ENCODE data around the gene FBXW9. TPM values are rescaled to one million over a fixed set of nuclear protein-coding genes. Genes with fewer than 3 reads are reported as not detected.

The FBXW9 gene
- total and polyA plus RNA-seq, 2 of the 13 experiments (the other 11 are each of a cell fraction or from before 2014, with no cell fraction given), result 5.7 to 6.1 TPM

DNA sequence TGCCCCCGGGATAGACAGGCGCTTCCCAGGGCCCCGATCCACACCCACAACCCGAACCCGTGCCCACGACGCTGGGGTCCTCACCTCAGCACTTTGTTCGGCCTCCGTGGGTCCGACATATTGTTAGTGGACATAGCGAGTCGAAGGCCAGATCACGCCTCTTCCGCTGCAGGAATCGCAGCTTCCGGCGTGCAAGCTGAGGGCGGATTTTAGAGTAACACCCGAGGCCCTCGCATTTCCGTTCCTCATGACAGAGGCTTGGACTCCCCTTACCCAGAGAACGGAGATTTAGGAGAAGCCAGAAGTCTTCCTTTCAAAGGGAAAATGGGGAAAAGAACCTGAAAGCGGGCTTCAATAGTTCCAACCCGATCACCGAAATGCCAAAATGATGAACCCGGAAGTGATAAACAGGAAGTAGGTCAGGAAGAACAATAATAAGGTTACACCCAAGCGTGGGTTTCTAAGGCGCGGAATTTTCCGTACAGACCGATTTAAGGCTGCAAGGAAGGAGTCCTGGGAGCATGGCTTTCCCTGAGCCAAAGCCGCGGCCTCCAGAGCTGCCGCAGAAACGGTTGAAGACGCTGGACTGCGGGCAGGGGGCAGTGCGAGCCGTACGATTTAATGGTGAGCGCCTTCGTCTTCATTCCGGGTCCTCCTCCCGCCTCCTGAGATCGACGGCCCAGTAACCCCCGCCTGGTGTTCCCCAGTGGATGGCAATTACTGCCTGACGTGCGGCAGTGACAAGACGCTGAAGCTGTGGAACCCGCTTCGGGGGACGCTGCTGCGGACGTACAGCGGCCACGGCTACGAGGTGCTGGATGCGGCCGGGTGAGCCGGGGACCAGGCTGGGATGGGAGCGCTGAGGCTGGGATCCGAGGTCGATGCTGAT is 26.9 kb downstream of the FBXW9 start:
- Histone ChIP-seq H3K4me2 (ENCODE audit: low read depth, low read length) (peak overlapping the region; percentile 97), H3K79me2 (ENCODE audit: insufficient read depth, low read length) (peaks cover 34% of the 10 kb centered on the region), H2AFZ (ENCODE audit: low read length) (peak overlapping the region; percentile 100), H3K9ac (ENCODE audit: insufficient read depth, low read depth, low read length) (peak overlapping the region; percentile 93), H4K20me1 (ENCODE audit: insufficient read depth, low read length) (no peaks in the 10 kb centered on the region), H3K4me3 (replicated peaks in 1 of 3; ENCODE audit: insufficient read depth in 1 of 3, low read depth in 2 of 3, low read length in 3 of 3) (peak overlapping the region; percentile 77 to 96 (median 96)), H3K27me3 (ENCODE audit: control insufficient read depth in 1 of 2, insufficient read depth in 2 of 2, low read length in 2 of 2) (no peaks in the 10 kb centered on the region; a peak in 1 of 5 replicates), H3K36me3 (replicated peaks in 1 of 2; ENCODE audit: control insufficient read depth in 1 of 2, insufficient read depth in 2 of 2, low read length in 2 of 2) (peaks cover 10 to 19% of the 10 kb centered on the region in 2 experiments), H3K4me1 (ENCODE audit: insufficient read depth, low read length) (peaks cover 43% of the 10 kb centered on the region), H3K9me3 (ENCODE audit: low read length) (no peaks in the 10 kb centered on the region), H3K27ac (ENCODE audit: extremely low read length, insufficient read depth, low read length) (peak overlapping the region; percentile 88)
- WGBS (ENCODE audit: low lambda C conversion rate), result 5% methylated on average over 22 of the region's 64 CpGs
- CTCF ChIA-PET (ENCODE audit: low intra/inter-chr PET ratio, low total read pairs), result no interaction called here
- BruUV-seq (replicated peaks), result TSS peak; percentile 79
- intact Hi-C loops (cut with micrococcal nuclease; ENCODE audit: unreplicated experiment) (no loop called here), in situ Hi-C loops (cut with HindIII; ENCODE audit: extremely low pct_ligation_motif_present, low pct_unique_long_range_greater_than_20kb) (loop anchor here (5.0 kb wide), 1 partner anchor 107 kb away; no protein-coding TSS in a partner anchor)
- ATAC-seq (peak; percentile 50), DNase-seq (ENCODE audit: low spot score) (peak; percentile 67), FAIRE-seq (peak; percentile 93)
- POLR2A ChIA-PET, result interaction anchor here (0.9 to 1.9 kb wide), 9 partner anchors 9 to 174 kb away, joined by 3 to 16 read pairs (median 4); partner anchors contain the start of genes DHPS, GET3, ZNF490 and ZNF791
- TF ChIP-seq PHB2 (IDR thresholded peaks at IDR 0.05; ENCODE audit: partially characterized antibody) (no peak), CENPBD1 (CRISPR knock-in tag; IDR thresholded peaks at IDR 0.05; ENCODE audit: borderline replicate concordance, low read depth) (no peak), ZNF891 (CRISPR knock-in tag; IDR thresholded peaks at IDR 0.05) (0 out of 2 replicates have a peak, but pooled peaks have one; percentile 5), ASH2L (IDR thresholded peaks at IDR 0.05; ENCODE audit: insufficient read length, low read depth, low read length) (peak; percentile 100), GABPB1 (CRISPR knock-in tag; IDR thresholded peaks at IDR 0.05) (peak; percentile 98), ZNF724P (CRISPR knock-in tag; IDR thresholded peaks at IDR 0.05; ENCODE audit: borderline replicate concordance) (no peak), NFE2L1 (CRISPR knock-in tag; IDR thresholded peaks at IDR 0.05; ENCODE audit: borderline replicate concordance) (no peak), KDM5A (IDR thresholded peaks at IDR 0.05; ENCODE audit: borderline replicate concordance, low read length) (peak; percentile 100)
- TF ChIP-seq, protein P1, sequence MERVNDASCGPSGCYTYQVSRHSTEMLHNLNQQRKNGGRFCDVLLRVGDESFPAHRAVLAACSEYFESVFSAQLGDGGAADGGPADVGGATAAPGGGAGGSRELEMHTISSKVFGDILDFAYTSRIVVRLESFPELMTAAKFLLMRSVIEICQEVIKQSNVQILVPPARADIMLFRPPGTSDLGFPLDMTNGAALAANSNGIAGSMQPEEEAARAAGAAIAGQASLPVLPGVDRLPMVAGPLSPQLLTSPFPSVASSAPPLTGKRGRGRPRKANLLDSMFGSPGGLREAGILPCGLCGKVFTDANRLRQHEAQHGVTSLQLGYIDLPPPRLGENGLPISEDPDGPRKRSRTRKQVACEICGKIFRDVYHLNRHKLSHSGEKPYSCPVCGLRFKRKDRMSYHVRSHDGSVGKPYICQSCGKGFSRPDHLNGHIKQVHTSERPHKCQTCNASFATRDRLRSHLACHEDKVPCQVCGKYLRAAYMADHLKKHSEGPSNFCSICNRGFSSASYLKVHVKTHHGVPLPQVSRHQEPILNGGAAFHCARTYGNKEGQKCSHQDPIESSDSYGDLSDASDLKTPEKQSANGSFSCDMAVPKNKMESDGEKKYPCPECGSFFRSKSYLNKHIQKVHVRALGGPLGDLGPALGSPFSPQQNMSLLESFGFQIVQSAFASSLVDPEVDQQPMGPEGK (CRISPR knock-in tag; IDR thresholded peaks at IDR 0.05), result peak; percentile 25; the same call in 1 of the 2 replicates
- TF ChIP-seq, protein P2, sequence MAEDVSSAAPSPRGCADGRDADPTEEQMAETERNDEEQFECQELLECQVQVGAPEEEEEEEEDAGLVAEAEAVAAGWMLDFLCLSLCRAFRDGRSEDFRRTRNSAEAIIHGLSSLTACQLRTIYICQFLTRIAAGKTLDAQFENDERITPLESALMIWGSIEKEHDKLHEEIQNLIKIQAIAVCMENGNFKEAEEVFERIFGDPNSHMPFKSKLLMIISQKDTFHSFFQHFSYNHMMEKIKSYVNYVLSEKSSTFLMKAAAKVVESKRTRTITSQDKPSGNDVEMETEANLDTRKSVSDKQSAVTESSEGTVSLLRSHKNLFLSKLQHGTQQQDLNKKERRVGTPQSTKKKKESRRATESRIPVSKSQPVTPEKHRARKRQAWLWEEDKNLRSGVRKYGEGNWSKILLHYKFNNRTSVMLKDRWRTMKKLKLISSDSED (CRISPR knock-in tag; IDR thresholded peaks at IDR 0.05), result peak; percentile 32; the same call in 1 of the 2 replicates
